ENCODE measurements around the gene NPTX2. TPM values are rescaled to one million over a fixed set of nuclear protein-coding genes. Genes with fewer than 3 reads are reported as not detected.

NPTX2 gene
- total RNA-seq, 1 experiment from 2014 or later: 138 TPM

DNA sequence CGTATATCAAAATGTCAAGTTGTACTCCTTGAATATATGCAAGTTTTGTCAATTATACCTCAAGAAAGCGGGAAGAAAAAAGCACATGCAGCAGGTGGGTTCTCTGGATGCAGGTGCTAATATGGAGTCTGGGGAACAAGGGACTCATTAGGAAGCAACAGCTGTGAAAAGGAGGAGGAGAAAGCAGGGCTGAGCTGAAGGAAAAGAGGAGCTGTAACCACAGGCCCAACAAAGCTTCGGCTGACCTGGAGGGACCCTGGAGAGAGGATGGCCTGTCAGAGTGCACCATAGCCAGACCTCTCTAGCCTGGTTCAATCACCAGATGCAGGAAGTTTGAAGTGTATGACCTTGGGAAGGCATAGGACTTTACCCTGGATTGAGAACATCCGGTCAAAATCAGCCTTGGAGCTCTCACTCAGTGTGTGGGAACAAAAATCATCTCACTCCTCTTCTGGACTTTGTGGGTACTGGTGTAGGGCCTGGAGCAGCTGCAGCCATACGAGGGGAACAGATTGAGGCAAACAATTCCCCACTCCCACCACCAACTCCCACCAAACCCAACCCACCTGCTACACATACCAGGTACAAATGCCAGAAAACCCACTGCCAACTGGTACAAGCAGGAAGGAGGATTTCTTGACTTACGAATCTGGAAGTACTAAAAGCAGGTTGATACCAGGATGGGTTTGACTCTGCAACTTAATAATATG, 36.7 kb downstream of the NPTX2 start:
- DNase-seq (ENCODE audit: low read depth in 1 of 2, low spot score in 2 of 2): no peak
- Histone ChIP-seq H3K9me3 (replicated peaks) (no peaks in the 10 kb centered on the region), H3K4me3 (no peak overlapping the region), H3K27me3 (replicated peaks) (peaks cover 3% of the 10 kb centered on the region), H3K27ac (no peak overlapping the region), H3K36me3 (no peaks in the 10 kb centered on the region), H3K4me1 (replicated peaks) (no peaks in the 10 kb centered on the region)

DNA sequence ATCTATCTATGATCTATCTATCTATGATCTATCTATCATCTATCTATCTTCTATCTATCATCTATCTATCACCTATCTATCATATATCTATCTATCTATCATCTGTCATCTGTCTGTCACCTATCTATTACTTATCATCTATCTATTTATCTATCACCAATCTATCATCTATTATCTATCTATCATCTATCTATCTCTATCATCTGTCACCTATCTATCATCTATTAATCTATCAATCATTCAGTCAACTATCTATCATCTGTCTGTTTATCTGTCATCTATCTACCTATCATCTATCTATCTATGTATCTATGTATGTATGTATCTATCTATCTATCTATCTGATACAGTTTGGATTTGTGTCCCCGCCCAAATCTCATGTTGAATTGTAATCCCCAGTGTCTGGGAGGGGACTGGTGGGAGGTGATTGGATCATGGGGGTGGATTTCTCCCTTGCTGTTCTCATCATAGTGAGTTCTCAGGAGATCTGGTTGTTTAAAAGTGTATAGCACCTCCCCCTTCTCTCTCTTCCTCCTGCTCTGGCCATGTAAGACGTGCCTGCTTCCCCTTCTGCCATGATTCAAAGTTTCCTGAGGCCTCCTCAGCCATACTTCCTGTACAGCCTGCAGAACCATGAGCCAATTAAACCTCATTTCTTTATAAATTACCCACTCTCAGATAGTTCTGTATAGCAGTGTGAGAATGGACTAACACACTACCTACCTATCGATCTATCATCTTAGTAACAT, 37.6 kb downstream of the NPTX2 start:
- Histone ChIP-seq H3K36me3 (no peaks in the 10 kb centered on the region), H3K9me3 (replicated peaks) (no peaks in the 10 kb centered on the region), H3K4me3 (no peak overlapping the region), H3K27me3 (replicated peaks) (no peaks in the 10 kb centered on the region; the same call in 1 of the 2 replicates), H3K27ac (no peak overlapping the region), H3K4me1 (replicated peaks) (no peaks in the 10 kb centered on the region)
- no peak for DNase-seq (ENCODE audit: low read depth in 1 of 2, low spot score in 2 of 2)

DNA sequence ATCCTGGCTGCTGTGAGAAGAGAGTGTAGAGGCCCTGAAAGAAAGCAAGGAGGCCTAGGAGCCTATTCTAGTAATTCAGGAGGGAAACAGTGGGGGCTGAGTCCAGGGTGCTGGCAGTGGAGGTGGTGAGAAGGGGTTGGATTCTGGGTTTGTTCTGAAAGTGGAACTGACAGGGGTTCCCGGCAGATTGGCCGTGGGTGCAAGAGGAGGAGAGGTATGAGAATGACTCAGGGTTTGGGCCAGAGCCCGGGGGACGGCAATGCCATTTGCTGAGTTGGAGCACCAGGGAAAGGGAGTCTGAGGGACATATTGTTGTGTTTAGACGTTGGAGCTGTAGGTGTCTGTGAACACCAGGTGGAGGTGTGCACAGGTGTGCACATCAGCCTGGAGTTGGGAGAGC, 38.5 kb downstream of the NPTX2 start:
- no peaks in the 10 kb centered on the region for H3K36me3 ChIP-seq
- no peaks in the 10 kb centered on the region; the same call in 1 of the 2 replicates for H3K27me3 ChIP-seq (replicated peaks)
- H3K9me3 ChIP-seq (replicated peaks): no peaks in the 10 kb centered on the region
- H3K4me1 ChIP-seq (replicated peaks): no peaks in the 10 kb centered on the region
- no peak overlapping the region for H3K4me3 ChIP-seq
- no peak overlapping the region for H3K27ac ChIP-seq
- no peak for DNase-seq (ENCODE audit: low read depth in 1 of 2, low spot score in 2 of 2)

DNA sequence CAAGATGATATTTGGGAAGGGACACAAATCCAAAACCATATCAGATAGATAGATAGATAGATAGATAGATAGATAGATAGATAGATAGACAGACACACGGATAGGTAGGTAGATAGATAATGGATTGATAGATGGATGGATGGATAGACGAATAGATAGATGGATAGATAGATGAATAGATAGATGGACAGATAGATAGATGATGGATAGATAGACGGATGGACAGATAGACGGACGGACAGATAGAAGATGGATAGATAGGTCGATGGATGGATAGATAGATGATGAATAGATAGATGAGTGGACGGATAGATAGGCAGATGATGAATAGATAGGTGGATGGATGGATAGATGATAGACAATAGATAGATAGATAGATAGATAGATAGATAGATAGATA, 39.8 kb downstream of the NPTX2 start:
- no peaks in the 10 kb centered on the region for H3K27me3 ChIP-seq (replicated peaks)
- DNase-seq (ENCODE audit: low read depth in 1 of 2, low spot score in 2 of 2): no peak
- H3K36me3 ChIP-seq: no peaks in the 10 kb centered on the region
- H3K4me3 ChIP-seq: no peak overlapping the region
- H3K27ac ChIP-seq: no peak overlapping the region
- H3K9me3 ChIP-seq (replicated peaks): no peaks in the 10 kb centered on the region
- no peaks in the 10 kb centered on the region for H3K4me1 ChIP-seq (replicated peaks)

DNA sequence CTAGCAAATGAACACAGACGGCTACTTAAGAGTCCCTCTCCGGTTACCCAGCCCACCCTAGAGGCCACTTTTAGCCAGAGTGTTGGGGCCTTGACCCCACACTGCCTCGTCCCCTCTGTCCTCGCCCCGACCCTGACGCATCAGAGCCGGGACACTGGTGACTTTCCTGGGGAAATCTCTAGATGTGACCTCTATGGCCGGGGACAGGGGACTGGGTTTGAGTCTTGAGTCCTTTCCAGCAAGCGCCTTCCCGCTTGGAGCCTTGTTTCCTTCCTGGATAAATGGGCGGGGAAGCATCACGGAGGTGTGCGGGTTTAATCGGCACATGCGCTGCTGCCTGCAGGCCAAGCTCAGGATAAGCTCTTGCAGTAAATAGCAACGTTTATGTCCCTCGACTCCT, 40.7 kb downstream of the NPTX2 start:
- Histone ChIP-seq H3K36me3 (no peaks in the 10 kb centered on the region), H3K4me1 (replicated peaks) (no peaks in the 10 kb centered on the region), H3K27ac (no peak overlapping the region), H3K4me3 (no peak overlapping the region), H3K27me3 (replicated peaks) (no peaks in the 10 kb centered on the region), H3K9me3 (replicated peaks) (no peaks in the 10 kb centered on the region)
- no peak for DNase-seq (ENCODE audit: low read depth in 1 of 2, low spot score in 2 of 2)

DNA sequence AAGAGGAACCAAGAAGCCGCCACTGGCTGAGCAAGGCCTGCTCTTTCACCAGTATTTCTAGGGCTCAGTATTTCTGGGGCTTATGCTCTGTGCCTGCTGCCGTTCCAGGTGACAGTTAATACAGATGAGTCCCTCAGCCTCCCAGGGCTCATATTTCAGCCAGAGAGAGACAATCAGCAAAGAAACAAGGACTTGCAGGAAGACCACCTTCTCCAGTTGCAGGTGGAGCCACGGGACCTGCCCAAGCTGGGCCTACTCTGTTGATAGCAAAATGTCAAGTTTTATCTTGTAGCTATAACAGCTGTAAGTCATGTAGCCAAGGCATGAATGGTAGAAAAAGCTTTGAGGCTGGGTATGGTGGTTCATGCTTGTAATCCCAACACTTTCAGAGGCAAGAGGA, 42.7 kb downstream of the NPTX2 start:
- Histone ChIP-seq H3K4me1 (replicated peaks) (no peaks in the 10 kb centered on the region), H3K27me3 (replicated peaks) (no peaks in the 10 kb centered on the region), H3K36me3 (no peaks in the 10 kb centered on the region), H3K27ac (no peak overlapping the region), H3K4me3 (no peak overlapping the region), H3K9me3 (replicated peaks) (0 out of 2 replicates have a peak, but pooled peaks cover 2% of the 10 kb centered on the region)
- DNase-seq (ENCODE audit: low read depth in 1 of 2, low spot score in 2 of 2): no peak

DNA sequence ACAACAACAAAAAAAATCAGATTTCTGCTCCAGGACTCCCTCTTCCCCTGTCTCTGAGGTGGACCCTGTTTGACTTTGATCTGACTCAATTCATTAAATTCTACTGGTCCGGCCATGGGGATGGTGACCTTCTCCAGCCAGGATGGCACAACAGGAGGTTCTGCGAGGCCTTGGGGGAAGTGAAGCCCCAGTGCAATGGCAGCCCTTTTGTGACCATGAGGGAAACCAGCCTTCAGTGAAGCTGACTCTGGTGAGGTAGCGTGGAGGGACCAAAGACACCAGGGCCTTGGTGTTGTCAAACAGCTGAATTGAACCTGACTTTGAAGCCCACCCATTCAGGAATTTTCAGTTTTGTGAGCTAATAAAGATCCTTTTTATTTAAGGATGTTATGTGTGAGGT, 44.5 kb downstream of the NPTX2 start:
- no peak for DNase-seq (ENCODE audit: low read depth in 1 of 2, low spot score in 2 of 2)
- H3K4me1 ChIP-seq (replicated peaks): no peaks in the 10 kb centered on the region
- no peak overlapping the region for H3K4me3 ChIP-seq
- H3K27ac ChIP-seq: no peak overlapping the region
- no peaks in the 10 kb centered on the region for H3K27me3 ChIP-seq (replicated peaks)
- H3K9me3 ChIP-seq (replicated peaks): 0 out of 2 replicates have a peak, but pooled peaks cover 2% of the 10 kb centered on the region
- H3K36me3 ChIP-seq: no peaks in the 10 kb centered on the region

DNA sequence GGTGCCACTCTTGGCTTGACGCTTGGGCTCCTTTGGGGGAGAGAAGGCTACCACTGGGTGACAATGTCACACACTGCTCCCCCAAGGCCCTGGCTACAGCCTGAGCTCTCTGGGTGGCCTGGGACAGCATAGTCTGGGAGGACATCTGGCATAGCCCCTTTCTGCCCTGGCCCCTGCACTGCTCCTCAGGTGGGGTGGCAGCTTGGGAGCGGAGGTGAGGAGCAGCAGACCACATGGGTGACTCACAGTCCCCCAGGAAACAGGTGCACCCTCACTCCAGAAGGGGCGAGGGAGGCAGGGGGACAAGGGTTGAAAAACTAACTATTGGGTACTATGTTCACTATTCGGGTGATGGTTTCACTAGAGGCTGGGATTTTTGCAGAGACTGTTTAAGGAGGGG, 45.2 kb downstream of the NPTX2 start:
- H3K36me3 ChIP-seq: no peaks in the 10 kb centered on the region
- H3K27ac ChIP-seq: no peak overlapping the region
- no peak for DNase-seq (ENCODE audit: low read depth in 1 of 2, low spot score in 2 of 2)
- H3K4me1 ChIP-seq (replicated peaks): no peaks in the 10 kb centered on the region
- H3K27me3 ChIP-seq (replicated peaks): no peaks in the 10 kb centered on the region
- 0 out of 2 replicates have a peak, but pooled peaks cover 2% of the 10 kb centered on the region for H3K9me3 ChIP-seq (replicated peaks)
- no peak overlapping the region for H3K4me3 ChIP-seq

DNA sequence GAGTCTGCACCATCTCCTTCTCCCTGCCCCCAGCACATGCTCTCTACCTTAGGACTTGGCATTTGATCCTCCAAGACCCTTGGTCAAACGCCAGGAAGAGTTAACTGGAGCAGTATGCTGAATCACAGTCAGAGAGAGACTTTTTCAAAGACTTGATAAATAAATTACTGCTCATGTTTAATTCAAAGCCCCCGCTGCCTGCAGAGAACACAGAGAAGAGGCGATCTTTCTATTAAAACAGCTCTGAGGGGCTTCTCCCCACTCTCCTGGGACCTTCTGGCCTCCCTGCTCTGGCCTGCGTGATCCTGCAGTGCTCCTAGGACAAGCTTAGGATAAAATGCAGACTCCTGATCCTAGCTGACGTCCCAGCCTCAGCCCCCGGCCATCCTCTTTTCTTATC, 47.8 kb downstream of the NPTX2 start:
- H3K27me3 ChIP-seq (replicated peaks): no peaks in the 10 kb centered on the region
- no peaks in the 10 kb centered on the region for H3K4me1 ChIP-seq (replicated peaks)
- no peaks in the 10 kb centered on the region for H3K36me3 ChIP-seq

DNA sequence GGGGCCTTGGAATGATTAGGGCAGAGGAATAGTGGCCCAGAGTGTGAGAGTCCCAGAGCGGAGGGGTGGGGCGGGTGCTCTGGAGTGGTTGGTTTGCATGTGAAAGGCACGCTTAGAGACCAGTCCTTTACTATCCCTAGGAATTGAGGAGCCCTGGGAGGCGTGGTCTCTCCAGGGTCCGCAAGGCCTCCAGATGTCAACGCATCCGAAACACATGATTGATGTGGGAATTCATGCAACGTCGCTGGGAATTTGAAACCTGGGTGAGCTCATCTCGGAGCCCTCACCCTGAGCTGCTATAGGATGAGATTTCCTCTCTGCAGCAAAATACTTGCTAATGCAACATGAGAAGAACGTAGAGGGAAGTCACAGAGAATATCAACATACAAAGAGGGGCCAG, 51.2 kb downstream of the NPTX2 start:
- Histone ChIP-seq H3K27ac (no peak overlapping the region), H3K4me3 (no peak overlapping the region), H3K9me3 (replicated peaks) (0 out of 2 replicates have a peak, but pooled peaks cover 2% of the 10 kb centered on the region), H3K4me1 (replicated peaks) (no peaks in the 10 kb centered on the region), H3K36me3 (no peaks in the 10 kb centered on the region), H3K27me3 (replicated peaks) (no peaks in the 10 kb centered on the region)
- no peak for DNase-seq (ENCODE audit: low read depth in 1 of 2, low spot score in 2 of 2)

More for the DNA sequence above, 47.8 kb downstream of the NPTX2 start:
- DNase-seq (ENCODE audit: low read depth in 1 of 2, low spot score in 2 of 2): no peak
- no peak overlapping the region for H3K4me3 ChIP-seq
- H3K9me3 ChIP-seq (replicated peaks): 0 out of 2 replicates have a peak, but pooled peaks cover 2% of the 10 kb centered on the region
- no peak overlapping the region for H3K27ac ChIP-seq

DNA sequence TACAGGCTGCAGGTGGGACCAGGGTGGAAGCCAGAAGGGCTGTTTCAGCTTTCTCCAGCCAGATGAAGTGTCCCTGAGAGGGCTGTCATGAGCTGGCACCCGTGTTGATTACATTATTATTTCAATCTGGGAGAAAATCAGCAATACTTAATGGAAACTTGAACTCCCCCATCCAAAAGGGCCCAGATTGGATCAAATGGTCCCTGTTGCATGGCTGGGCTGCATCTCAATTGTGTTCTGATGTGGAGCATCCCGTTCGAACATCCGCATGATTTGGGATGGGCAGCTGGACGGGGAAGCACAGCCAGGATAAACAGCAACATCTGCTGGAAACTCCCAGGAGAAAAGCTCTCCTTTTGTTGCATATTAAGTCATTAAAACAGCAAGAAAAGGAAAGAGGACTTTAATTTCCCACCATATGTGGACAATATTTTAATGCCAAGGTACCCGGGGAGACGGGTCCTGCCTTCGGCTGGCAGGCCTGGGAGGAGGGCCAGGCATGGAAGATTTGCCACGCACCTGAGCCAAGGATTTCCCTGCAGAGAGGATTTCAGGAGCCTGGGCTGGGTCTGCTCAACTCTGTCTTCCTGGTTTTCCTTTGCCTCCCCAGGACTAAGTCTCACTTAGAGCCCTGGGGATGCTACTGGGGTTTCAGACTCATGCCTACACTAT, 52.4 kb downstream of the NPTX2 start:
- DNase-seq (ENCODE audit: low read depth in 1 of 2, low spot score in 2 of 2): no peak
- Histone ChIP-seq H3K27me3 (replicated peaks) (0 out of 2 replicates have a peak, but pooled peaks cover 3% of the 10 kb centered on the region), H3K4me3 (no peak overlapping the region), H3K4me1 (replicated peaks) (no peaks in the 10 kb centered on the region), H3K27ac (no peak overlapping the region), H3K9me3 (replicated peaks) (no peaks in the 10 kb centered on the region), H3K36me3 (no peaks in the 10 kb centered on the region)

DNA sequence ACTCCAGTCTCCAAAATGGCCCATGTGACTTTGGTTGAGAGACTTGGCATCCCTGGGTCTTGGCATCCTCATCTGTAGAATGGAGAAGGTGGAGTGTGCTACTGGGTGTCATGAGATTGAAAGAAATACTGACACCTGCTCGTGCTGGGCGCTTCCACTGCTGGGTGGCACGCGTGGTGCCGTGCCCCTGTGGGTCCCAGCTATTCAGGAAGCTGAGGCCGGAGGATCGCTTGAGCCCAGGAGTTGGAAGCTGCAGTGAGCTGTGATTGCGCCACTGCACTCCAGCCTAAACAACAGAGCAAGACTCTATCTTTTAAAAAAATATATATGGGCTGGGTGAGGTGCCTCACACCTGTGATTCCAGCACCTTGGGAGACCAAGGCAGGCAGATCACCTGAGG, 53.1 kb downstream of the NPTX2 start:
- Histone ChIP-seq H3K27ac (no peak overlapping the region), H3K4me1 (replicated peaks) (no peaks in the 10 kb centered on the region), H3K4me3 (no peak overlapping the region), H3K27me3 (replicated peaks) (0 out of 2 replicates have a peak, but pooled peaks cover 4% of the 10 kb centered on the region), H3K36me3 (no peaks in the 10 kb centered on the region), H3K9me3 (replicated peaks) (no peaks in the 10 kb centered on the region)
- no peak for DNase-seq (ENCODE audit: low read depth in 1 of 2, low spot score in 2 of 2)

DNA sequence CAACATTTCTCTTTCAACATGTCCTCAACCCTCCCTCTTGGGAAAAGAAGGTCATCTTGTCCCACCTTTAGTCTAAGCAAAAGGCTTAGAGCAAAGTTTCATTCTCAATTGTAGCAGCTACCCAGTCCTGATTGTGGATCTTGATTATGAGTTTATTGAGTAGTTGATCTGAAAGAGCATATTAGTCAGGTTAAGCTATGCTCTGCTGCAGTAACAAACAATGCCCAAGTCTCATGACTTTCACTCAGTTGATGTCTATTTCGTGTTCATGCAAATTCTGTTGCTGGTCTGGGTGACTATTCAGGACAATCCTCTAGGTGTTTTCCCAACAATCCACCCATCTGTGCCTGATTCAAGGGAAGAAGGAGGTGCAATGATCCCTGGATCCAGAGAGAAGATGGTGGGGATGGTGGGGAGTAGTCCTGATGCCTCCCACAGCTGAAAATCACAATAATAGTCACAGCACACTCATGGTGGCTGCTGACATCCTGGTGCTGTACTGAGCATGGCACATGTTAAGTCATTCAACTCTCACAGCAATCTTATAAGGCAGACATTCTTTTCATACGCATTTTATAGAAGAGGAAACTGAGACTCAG, 54.7 kb downstream of the NPTX2 start:
- Histone ChIP-seq H3K4me3 (no peak overlapping the region), H3K9me3 (replicated peaks) (no peaks in the 10 kb centered on the region), H3K4me1 (replicated peaks) (no peaks in the 10 kb centered on the region), H3K36me3 (no peaks in the 10 kb centered on the region), H3K27me3 (replicated peaks) (0 out of 2 replicates have a peak, but pooled peaks cover 8% of the 10 kb centered on the region), H3K27ac (no peak overlapping the region)
- DNase-seq (ENCODE audit: low read depth in 1 of 2, low spot score in 2 of 2): no peak
